GM12873 (cell line): ENCODE data around the gene COMMD9.

ENCODE experiments used
- CTCF ChIP-seq: IDR thresholded peaks from 2 replicates; pipeline ENCODE4 v1.5.1; 2012; ENCODE audit warnings: low read depth, mild to moderate bottlenecking, moderate library complexity, low read length, control low read depth; ENCODE audit not compliant: insufficient read depth; ENCODE audit errors: missing control alignments

The COMMD9 gene

GRCh38 chr11:36229091-36229705, 60.0 kb downstream of the COMMD9 start:
- no peak for TF ChIP-seq CTCF

GRCh38 chr11:36228689-36229088, 60.5 kb downstream of the COMMD9 start:
- TF ChIP-seq CTCF = no peak

- TF ChIP-seq CTCF = no peak
Observed at GRCh38 chr11:36227044-36227443, 62.2 kb downstream of the COMMD9 start.

- no peak for TF ChIP-seq CTCF
Observed at GRCh38 chr11:36224209-36224882, 64.9 kb downstream of the COMMD9 start.

GRCh38 chr11:36222831-36223635, 66.2 kb downstream of the COMMD9 start:
- TF ChIP-seq CTCF = no peak
